ENCODE data around the gene ONECUT1. TPM values are rescaled to one million over a fixed set of nuclear protein-coding genes. Genes with fewer than 3 reads are reported as not detected.

Gene ONECUT1
- total RNA-seq, 2 donors from 2014 or later = 1.8 to 5.3 TPM

DNA sequence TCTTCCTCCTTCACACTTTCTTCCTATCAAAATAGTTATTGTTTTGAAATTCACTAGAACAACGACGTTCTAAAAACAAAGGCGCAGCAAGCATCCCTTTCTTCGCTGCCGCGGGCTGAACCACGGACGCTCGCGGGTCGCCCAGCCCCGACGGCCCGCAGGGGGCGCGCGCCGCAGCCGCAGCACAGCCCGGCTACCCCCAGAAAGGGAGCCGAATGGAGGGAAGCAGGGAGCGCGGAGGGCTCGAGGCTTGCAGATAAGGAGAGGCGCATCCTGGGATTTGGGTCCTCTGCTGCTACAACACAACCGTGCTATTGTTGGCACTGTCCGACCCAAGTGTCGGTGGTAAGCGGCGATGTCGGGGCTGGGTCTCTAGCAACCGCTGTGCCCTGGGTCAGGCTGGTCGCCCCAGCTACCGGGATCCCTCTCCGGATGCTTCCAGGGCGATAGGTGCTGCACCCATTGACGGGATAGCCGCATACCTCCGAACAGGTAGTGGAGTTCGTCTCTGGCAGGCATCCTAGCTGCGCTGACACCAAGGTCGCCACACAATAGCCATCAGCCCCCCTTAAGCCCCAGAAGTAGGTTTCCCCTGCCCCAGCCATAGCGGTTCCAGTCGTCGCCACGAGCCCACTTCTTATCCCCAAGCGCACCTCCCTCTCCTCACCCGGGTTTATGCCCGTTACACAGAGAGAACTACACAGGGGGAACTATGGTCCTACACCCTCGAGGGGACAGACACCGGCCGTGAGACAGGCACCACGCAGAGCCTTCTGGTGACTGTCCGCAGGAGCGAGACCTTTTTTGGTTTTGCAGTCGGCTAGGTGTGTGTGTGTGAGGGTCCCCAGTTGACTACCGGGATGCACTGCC, 6.0 kb downstream of the ONECUT1 start:
- Histone ChIP-seq H3K4me1 (ENCODE audit: control insufficient read depth, insufficient read depth, low read length) (peaks cover 18% of the 10 kb centered on the region), H3K27me3 (ENCODE audit: control insufficient read depth, insufficient read depth, low read length, poor library complexity, severe bottlenecking) (peaks cover 85% of the 10 kb centered on the region), H3K4me3 (ENCODE audit: low read length) (peak overlapping the region; percentile 76), H3K9me3 (ENCODE audit: control insufficient read depth, low read length) (no peaks in the 10 kb centered on the region), H3K9ac (ENCODE audit: extremely low read depth, low read length, poor library complexity, severe bottlenecking) (no peak overlapping the region), H3K27ac (ENCODE audit: low read depth, low read length) (peak overlapping the region; percentile 77), H3K36me3 (ENCODE audit: control insufficient read depth, insufficient read depth, low read length) (no peaks in the 10 kb centered on the region)
- H3K36me3 Mint-ChIP-seq (ENCODE audit: low read depth) = no peaks in the 10 kb centered on the region
- H3K9me3 Mint-ChIP-seq = no peaks in the 10 kb centered on the region
- 3 to 4% methylated on average over 26 to 57 of the region's 57 CpGs for WGBS, 2 experiments (ENCODE audit: insufficient coverage in 1 of 2, insufficient read length in 1 of 2)
- TF ChIP-seq CTCF (conservative IDR thresholded peaks at IDR 0.05) = peak; percentile 95
- H3K27ac Mint-ChIP-seq = no peak overlapping the region
- H3K27me3 Mint-ChIP-seq (ENCODE audit: insufficient read depth) = peaks cover 83% of the 10 kb centered on the region
- peak overlapping the region; percentile 63 for H3K4me3 Mint-ChIP-seq
- peak; percentile 90 for DNase-seq
- H3K4me1 Mint-ChIP-seq = peaks cover 39% of the 10 kb centered on the region

- peaks cover 18% of the 10 kb centered on the region for H3K4me1 ChIP-seq (ENCODE audit: control insufficient read depth, insufficient read depth, low read length)
- Mint-ChIP-seq H3K36me3 (ENCODE audit: low read depth) (no peaks in the 10 kb centered on the region), H3K9me3 (no peaks in the 10 kb centered on the region), H3K4me1 (peaks cover 41% of the 10 kb centered on the region), H3K27me3 (ENCODE audit: insufficient read depth) (peaks cover 74% of the 10 kb centered on the region), H3K4me3 (peak overlapping the region; percentile 63), H3K27ac (no peak overlapping the region)
- H3K9ac ChIP-seq (ENCODE audit: extremely low read depth, low read length, poor library complexity, severe bottlenecking) = no peak overlapping the region
- DNase-seq = peak; percentile 90
- TF ChIP-seq CTCF (conservative IDR thresholded peaks at IDR 0.05) = no peak
- WGBS, 2 experiments (ENCODE audit: insufficient coverage in 1 of 2, insufficient read length in 1 of 2) = 12 to 22% methylated on average over 20 to 34 of the region's 34 CpGs
- H3K27ac ChIP-seq (ENCODE audit: low read depth, low read length) = peak overlapping the region; percentile 77
- H3K36me3 ChIP-seq (ENCODE audit: control insufficient read depth, insufficient read depth, low read length) = no peaks in the 10 kb centered on the region
- H3K4me3 ChIP-seq (ENCODE audit: low read length) = peak overlapping the region; percentile 76
- H3K9me3 ChIP-seq (ENCODE audit: control insufficient read depth, low read length) = no peaks in the 10 kb centered on the region
- H3K27me3 ChIP-seq (ENCODE audit: control insufficient read depth, insufficient read depth, low read length, poor library complexity, severe bottlenecking) = peaks cover 77% of the 10 kb centered on the region
Measured at GRCh38 chr15:52783191-52783829, 6.8 kb downstream of the ONECUT1 start.

DNA sequence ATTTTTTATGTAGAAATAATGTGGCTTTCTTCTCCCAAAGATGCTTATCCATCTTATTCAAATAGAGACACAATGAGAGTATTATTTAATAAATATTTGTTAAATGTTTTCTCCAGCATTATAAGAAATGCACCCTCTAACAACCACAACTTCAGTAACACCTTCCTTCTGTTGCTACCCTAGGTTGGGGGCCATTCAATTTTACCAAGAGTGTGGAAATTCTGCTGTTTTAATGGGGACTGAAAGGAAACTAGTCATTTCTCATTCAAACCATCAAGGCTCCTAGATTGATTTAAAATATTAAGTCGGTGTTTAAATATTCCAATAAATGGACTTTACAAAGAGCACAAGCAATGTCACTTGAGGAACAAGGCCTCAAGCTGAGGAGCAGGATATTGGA, 7.6 kb downstream of the ONECUT1 start:
- H3K27me3 ChIP-seq (ENCODE audit: control insufficient read depth, insufficient read depth, low read length, poor library complexity, severe bottlenecking) = peaks cover 69% of the 10 kb centered on the region
- H3K9me3 ChIP-seq (ENCODE audit: control insufficient read depth, low read length) = no peaks in the 10 kb centered on the region
- H3K4me1 ChIP-seq (ENCODE audit: control insufficient read depth, insufficient read depth, low read length) = peaks cover 15% of the 10 kb centered on the region
- no peaks in the 10 kb centered on the region for H3K9me3 Mint-ChIP-seq
- H3K27ac Mint-ChIP-seq = no peak overlapping the region
- no peak overlapping the region for H3K4me3 Mint-ChIP-seq
- H3K4me3 ChIP-seq (ENCODE audit: low read length) = no peak overlapping the region
- H3K36me3 Mint-ChIP-seq (ENCODE audit: low read depth) = no peaks in the 10 kb centered on the region
- peaks cover 66% of the 10 kb centered on the region for H3K27me3 Mint-ChIP-seq (ENCODE audit: insufficient read depth)
- no peaks in the 10 kb centered on the region for H3K36me3 ChIP-seq (ENCODE audit: control insufficient read depth, insufficient read depth, low read length)
- 100% methylated on average over 1 of the region's 1 CpG; no CpG with 5 or more reads in 1 of the 2 experiments for WGBS, 2 experiments (ENCODE audit: insufficient coverage in 1 of 2, insufficient read length in 1 of 2)
- H3K27ac ChIP-seq (ENCODE audit: low read depth, low read length) = no peak overlapping the region
- H3K9ac ChIP-seq (ENCODE audit: extremely low read depth, low read length, poor library complexity, severe bottlenecking) = no peak overlapping the region
- TF ChIP-seq CTCF (conservative IDR thresholded peaks at IDR 0.05) = no peak
- H3K4me1 Mint-ChIP-seq = peaks cover 34% of the 10 kb centered on the region
- no peak for DNase-seq
